ENCODE data around the gene TMEM135. TPM values are rescaled to one million over a fixed set of nuclear protein-coding genes. Genes with fewer than 3 reads are reported as not detected.

Gene TMEM135
- total RNA-seq, 1 donor, result 30.0 TPM

- TF ChIP-seq CTCF (IDR thresholded peaks at IDR 0.05; ENCODE audit: insufficient read depth, low read length), result no peak
- no peak overlapping the region for H3K4me3 ChIP-seq (ENCODE audit: low read depth, low read length)
- DNase-seq (ENCODE audit: low read depth), result no peak
These were observed 254.9 kb downstream of the TMEM135 start for GRCh38 chr11:87292598-87292997.

GRCh38 chr11:87295237-87295636, 257.5 kb downstream of the TMEM135 start:
- no peak overlapping the region for H3K4me3 ChIP-seq (ENCODE audit: low read depth, low read length)
- TF ChIP-seq CTCF (IDR thresholded peaks at IDR 0.05; ENCODE audit: insufficient read depth, low read length), result no peak
- no peak for DNase-seq (ENCODE audit: low read depth)

- no peak for TF ChIP-seq CTCF (IDR thresholded peaks at IDR 0.05; ENCODE audit: insufficient read depth, low read length)
- H3K4me3 ChIP-seq (ENCODE audit: low read depth, low read length), result no peak overlapping the region
- DNase-seq (ENCODE audit: low read depth), result no peak
These were observed 258.9 kb downstream of the TMEM135 start for GRCh38 chr11:87296627-87297026.

GRCh38 chr11:87298155-87298554, 260.4 kb downstream of the TMEM135 start:
- no peak for DNase-seq (ENCODE audit: low read depth)
- TF ChIP-seq CTCF (IDR thresholded peaks at IDR 0.05; ENCODE audit: insufficient read depth, low read length), result no peak
- H3K4me3 ChIP-seq (ENCODE audit: low read depth, low read length), result no peak overlapping the region

GRCh38 chr11:87299041-87299481, 261.3 kb downstream of the TMEM135 start:
- no peak for TF ChIP-seq CTCF (IDR thresholded peaks at IDR 0.05; ENCODE audit: insufficient read depth, low read length)
- DNase-seq (ENCODE audit: low read depth), result no peak
- H3K4me3 ChIP-seq (ENCODE audit: low read depth, low read length), result no peak overlapping the region

GRCh38 chr11:87300640-87301380, 263.1 kb downstream of the TMEM135 start:
- H3K4me3 ChIP-seq (ENCODE audit: low read depth, low read length), result no peak overlapping the region
- no peak for DNase-seq (ENCODE audit: low read depth)
- no peak for TF ChIP-seq CTCF (IDR thresholded peaks at IDR 0.05; ENCODE audit: insufficient read depth, low read length)

All from fibroblast of the aortic adventitia (primary cell).